Liver (tissue), 3 donors: ENCODE measurements around the gene SETD3.

Experiments used
- TAF1 ChIP-seq: conservative IDR thresholded peaks from 2 replicates; pipeline ENCODE4 v1.6.1; 2016; ENCODE audit warnings: antibody characterized with exemption, mild to moderate bottlenecking
- YY1 ChIP-seq: IDR thresholded peaks from 2 replicates; pipeline ENCODE4 v1.6.1; 2016; ENCODE audit warnings: antibody characterized with exemption, mild to moderate bottlenecking
- TF ChIP-seq, protein P1 (sequence below): fragments of 150-350 bp; IDR thresholded peaks from 2 replicates; pipeline ENCODE4 v1.5.1; 2017; ENCODE audit warnings: improper control_type of control experiment, low read depth, low read length; ENCODE audit not compliant: missing input control
- TF ChIP-seq, protein P2 (sequence below): IDR thresholded peaks from 2 replicates; pipeline ENCODE4 v1.6.1; 2016; ENCODE audit warnings: antibody characterized with exemption, mild to moderate bottlenecking
- donor health status: healthy.
- donor health status: healthy.

DNA sequence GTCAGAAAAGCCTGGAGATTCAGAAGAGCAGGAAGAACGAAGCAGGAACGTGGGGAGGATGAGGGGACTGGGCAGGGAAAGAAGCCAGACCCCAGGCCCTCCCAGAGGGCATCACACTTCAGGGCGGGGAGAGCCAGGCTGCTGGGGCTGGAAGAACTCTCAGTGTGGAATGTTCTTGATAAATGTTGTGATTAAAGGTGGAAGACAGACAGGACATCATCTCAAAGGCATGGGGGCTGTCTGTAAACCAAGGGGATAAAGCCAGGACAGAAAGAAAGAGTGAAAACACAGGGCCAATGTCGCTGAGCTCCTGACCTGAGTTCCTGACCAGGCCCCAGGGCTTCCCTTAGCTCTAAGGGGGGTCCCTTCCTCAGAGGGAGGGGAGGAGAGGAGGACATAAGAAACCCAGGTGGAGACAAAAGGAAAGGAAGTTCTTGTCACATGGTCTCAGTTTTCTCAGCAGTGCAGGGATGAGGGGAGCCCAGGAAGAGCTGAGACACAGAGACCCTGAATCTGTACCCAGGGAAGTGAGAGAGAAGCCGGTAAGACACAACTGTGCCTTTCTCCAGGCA lies 56.3 kb downstream of the SETD3 start:
- TF ChIP-seq, protein P1, sequence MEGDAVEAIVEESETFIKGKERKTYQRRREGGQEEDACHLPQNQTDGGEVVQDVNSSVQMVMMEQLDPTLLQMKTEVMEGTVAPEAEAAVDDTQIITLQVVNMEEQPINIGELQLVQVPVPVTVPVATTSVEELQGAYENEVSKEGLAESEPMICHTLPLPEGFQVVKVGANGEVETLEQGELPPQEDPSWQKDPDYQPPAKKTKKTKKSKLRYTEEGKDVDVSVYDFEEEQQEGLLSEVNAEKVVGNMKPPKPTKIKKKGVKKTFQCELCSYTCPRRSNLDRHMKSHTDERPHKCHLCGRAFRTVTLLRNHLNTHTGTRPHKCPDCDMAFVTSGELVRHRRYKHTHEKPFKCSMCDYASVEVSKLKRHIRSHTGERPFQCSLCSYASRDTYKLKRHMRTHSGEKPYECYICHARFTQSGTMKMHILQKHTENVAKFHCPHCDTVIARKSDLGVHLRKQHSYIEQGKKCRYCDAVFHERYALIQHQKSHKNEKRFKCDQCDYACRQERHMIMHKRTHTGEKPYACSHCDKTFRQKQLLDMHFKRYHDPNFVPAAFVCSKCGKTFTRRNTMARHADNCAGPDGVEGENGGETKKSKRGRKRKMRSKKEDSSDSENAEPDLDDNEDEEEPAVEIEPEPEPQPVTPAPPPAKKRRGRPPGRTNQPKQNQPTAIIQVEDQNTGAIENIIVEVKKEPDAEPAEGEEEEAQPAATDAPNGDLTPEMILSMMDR: no peak
- TF ChIP-seq TAF1 (no peak), YY1 (no peak)
- TF ChIP-seq, protein P2, sequence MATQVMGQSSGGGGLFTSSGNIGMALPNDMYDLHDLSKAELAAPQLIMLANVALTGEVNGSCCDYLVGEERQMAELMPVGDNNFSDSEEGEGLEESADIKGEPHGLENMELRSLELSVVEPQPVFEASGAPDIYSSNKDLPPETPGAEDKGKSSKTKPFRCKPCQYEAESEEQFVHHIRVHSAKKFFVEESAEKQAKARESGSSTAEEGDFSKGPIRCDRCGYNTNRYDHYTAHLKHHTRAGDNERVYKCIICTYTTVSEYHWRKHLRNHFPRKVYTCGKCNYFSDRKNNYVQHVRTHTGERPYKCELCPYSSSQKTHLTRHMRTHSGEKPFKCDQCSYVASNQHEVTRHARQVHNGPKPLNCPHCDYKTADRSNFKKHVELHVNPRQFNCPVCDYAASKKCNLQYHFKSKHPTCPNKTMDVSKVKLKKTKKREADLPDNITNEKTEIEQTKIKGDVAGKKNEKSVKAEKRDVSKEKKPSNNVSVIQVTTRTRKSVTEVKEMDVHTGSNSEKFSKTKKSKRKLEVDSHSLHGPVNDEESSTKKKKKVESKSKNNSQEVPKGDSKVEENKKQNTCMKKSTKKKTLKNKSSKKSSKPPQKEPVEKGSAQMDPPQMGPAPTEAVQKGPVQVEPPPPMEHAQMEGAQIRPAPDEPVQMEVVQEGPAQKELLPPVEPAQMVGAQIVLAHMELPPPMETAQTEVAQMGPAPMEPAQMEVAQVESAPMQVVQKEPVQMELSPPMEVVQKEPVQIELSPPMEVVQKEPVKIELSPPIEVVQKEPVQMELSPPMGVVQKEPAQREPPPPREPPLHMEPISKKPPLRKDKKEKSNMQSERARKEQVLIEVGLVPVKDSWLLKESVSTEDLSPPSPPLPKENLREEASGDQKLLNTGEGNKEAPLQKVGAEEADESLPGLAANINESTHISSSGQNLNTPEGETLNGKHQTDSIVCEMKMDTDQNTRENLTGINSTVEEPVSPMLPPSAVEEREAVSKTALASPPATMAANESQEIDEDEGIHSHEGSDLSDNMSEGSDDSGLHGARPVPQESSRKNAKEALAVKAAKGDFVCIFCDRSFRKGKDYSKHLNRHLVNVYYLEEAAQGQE: no peak
